HUES6 (cell line): Measurements from ENCODE around the gene GTF3C5.
"Not testable (repeated sequence)": the region's sequence is repeated elsewhere in the genome, so short reads cannot be mapped to it uniquely, and the experiment has no call there.

Experiments used
- H3K27ac ChIP-seq: 2 replicates; pipeline ENCODE4 v1.7.0; 2013; ENCODE audit warnings: low read depth, mild to moderate bottlenecking, low read length, inconsistent platforms
- H3K27me3 ChIP-seq: 2 replicates; pipeline ENCODE4 v1.6.1; 2013; ENCODE audit warnings: low read length; ENCODE audit not compliant: control insufficient read depth, insufficient read depth
- H3K36me3 ChIP-seq: 2 replicates; pipeline ENCODE4 v1.6.1; 2013; ENCODE audit warnings: low read length; ENCODE audit not compliant: control insufficient read depth, insufficient read depth
- H3K4me1 ChIP-seq: 2 replicates; pipeline ENCODE4 v1.6.1; 2013; ENCODE audit warnings: low read length; ENCODE audit not compliant: control insufficient read depth, insufficient read depth
- H3K4me3 ChIP-seq: 2 replicates; pipeline ENCODE4 v1.5.1; 2013; ENCODE audit warnings: low read depth, low read length
- H3K9ac ChIP-seq: one replicate; pipeline ENCODE4 v1.6.1; 2013; ENCODE audit warnings: mild to moderate bottlenecking, low read length
- H3K9me3 ChIP-seq: 2 replicates; pipeline ENCODE4 v1.6.1; 2013; ENCODE audit warnings: low read depth, low read length; ENCODE audit not compliant: control insufficient read depth, insufficient read depth

The GTF3C5 gene

DNA sequence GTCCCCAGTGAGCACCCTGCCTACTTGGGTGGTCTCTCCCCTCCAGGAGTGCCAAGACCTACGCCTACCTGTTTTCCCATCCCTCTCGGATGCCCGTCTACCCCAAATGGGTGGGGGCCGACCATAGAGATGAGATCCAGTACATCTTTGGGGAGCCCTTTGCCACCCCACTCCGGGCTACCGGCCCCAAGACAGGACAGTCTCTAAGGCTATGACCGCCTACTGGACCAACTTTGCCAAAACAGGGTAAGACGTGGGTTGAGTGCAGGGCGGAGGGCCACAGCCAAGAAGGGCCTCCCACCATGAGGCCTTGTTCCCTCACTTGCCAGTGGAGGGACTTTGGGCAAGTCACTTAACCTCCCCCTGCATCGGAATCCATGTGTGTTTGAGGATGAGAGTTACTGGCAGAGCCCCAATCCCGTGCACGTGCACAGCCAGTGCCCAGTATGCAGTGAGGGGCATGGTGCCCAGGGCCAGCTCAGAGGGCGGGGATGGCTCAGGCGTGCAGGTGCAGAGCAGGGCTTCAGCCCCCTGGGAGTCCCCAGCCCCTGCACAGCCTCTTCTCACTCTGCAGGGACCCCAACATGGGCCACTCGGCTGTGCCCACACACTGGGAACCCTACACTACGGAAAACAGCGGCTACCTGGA lies 55.5 kb downstream of the GTF3C5 start:
- not testable (repeated sequence) for H3K9me3 ChIP-seq, H3K4me3 ChIP-seq, H3K27ac ChIP-seq, H3K4me1 ChIP-seq, H3K9ac ChIP-seq, H3K36me3 ChIP-seq, H3K27me3 ChIP-seq

DNA sequence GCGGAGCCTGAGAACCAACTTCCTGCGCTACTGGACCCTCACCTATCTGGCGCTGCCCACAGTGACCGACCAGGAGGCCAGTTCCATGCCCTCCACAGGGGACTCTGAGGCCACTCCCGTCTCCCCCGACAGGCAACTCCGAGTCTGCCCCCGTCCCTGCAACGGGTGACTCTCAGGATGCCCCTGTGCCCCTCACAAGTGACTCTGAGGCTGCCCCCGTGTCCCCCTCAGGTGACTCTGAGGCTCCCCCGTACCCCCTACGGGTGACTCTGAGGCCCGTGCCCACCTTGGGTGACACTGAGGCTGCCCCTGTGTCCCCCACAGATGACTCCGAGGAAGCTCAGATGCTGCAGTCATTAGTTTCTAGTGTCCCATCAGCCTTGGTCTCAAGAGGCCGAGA lies 56.1 kb downstream of the GTF3C5 start:
- Histone ChIP-seq H3K4me3 (no peak overlapping the region), H3K27me3 (no peaks in the 10 kb centered on the region; the same call in 1 of the 2 replicates), H3K36me3 (no peaks in the 10 kb centered on the region), H3K27ac (no peak overlapping the region), H3K9ac (no peak overlapping the region), H3K4me1 (no peaks in the 10 kb centered on the region), H3K9me3 (no peaks in the 10 kb centered on the region)

GRCh38 chr9:133087429-133088145 lies 56.8 kb downstream of the GTF3C5 start:
- Histone ChIP-seq H3K27ac (no peak overlapping the region), H3K4me1 (no peaks in the 10 kb centered on the region), H3K9me3 (no peaks in the 10 kb centered on the region), H3K9ac (no peak overlapping the region), H3K4me3 (no peak overlapping the region), H3K27me3 (no peaks in the 10 kb centered on the region; the same call in 1 of the 2 replicates), H3K36me3 (no peaks in the 10 kb centered on the region)

DNA sequence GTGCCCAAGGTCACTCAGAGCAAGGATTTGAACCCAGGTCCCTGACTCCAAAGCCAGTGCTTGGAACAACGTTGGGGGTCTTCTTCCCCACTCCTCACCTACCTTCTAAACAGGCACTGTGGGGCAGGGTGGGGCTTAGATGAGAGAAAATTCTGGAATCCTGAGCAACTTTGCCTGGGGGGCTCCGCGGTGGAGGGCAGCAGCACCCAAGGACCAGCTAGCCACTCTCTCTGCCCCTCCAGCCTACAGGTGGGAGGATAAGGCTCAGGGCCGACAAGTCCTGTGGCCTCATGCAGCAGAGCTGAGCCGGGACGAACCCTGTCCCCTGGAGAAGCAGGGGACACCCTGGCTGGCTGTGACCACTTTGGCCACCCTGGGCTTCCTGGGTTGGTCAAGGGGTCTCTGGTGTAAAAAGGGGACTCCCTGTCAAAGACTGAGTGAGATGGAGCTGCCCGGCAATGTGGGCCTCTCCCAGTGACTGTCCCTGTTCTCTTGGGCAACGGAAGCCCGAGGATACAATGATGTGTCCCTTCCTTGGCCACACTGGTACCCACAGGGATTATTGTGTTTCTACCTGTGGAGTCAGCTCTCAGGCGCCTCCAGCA lies 57.5 kb downstream of the GTF3C5 start:
- Histone ChIP-seq H3K27me3 (no peaks in the 10 kb centered on the region; the same call in 1 of the 2 replicates), H3K4me1 (no peaks in the 10 kb centered on the region), H3K27ac (no peak overlapping the region), H3K4me3 (no peak overlapping the region), H3K9me3 (no peaks in the 10 kb centered on the region), H3K36me3 (no peaks in the 10 kb centered on the region), H3K9ac (no peak overlapping the region)

GRCh38 chr9:133088756-133089155 lies 58.0 kb downstream of the GTF3C5 start:
- Histone ChIP-seq H3K36me3 (no peaks in the 10 kb centered on the region), H3K27me3 (no peaks in the 10 kb centered on the region; the same call in 1 of the 2 replicates), H3K27ac (no peak overlapping the region), H3K9me3 (no peaks in the 10 kb centered on the region), H3K4me3 (no peak overlapping the region), H3K4me1 (no peaks in the 10 kb centered on the region), H3K9ac (no peak overlapping the region)

DNA sequence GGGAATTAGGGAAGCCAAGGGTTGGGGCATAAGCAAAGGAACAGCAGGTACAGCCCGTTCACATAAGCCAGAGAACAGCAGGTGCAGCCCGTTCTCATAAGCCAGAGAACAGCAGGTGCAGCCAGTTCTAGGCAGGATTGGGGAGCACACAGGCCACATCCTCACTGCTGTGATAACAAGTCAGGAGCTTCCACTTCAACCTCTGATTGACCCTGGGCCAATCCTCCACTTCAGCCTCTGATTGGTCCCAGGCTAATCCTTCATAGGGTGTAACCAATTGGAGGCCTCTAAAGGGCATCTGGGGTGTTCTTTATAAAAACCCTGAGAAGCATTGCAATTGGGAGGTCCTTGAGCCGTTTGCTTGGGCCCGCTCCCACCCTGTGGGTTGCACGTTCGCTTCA lies 58.5 kb downstream of the GTF3C5 start:
- Histone ChIP-seq H3K9ac (no peak overlapping the region), H3K27ac (no peak overlapping the region), H3K27me3 (no peaks in the 10 kb centered on the region; the same call in 1 of the 2 replicates), H3K4me1 (no peaks in the 10 kb centered on the region), H3K4me3 (no peak overlapping the region), H3K9me3 (no peaks in the 10 kb centered on the region), H3K36me3 (no peaks in the 10 kb centered on the region)

GRCh38 chr9:133090187-133090586 lies 59.4 kb downstream of the GTF3C5 start:
- Histone ChIP-seq H3K4me3 (no peak overlapping the region), H3K27me3 (no peaks in the 10 kb centered on the region; the same call in 1 of the 2 replicates), H3K9me3 (peaks cover 1% of the 10 kb centered on the region; the same call in 1 of the 2 replicates), H3K27ac (no peak overlapping the region), H3K4me1 (no peaks in the 10 kb centered on the region), H3K9ac (no peak overlapping the region), H3K36me3 (no peaks in the 10 kb centered on the region)

- Histone ChIP-seq H3K4me1 (no peaks in the 10 kb centered on the region), H3K9ac (no peak overlapping the region), H3K36me3 (no peaks in the 10 kb centered on the region), H3K27me3 (no peaks in the 10 kb centered on the region; the same call in 1 of the 2 replicates), H3K27ac (no peak overlapping the region), H3K9me3 (peaks cover 8% of the 10 kb centered on the region), H3K4me3 (no peak overlapping the region)
Observed at GRCh38 chr9:133090752-133091385, 60.1 kb downstream of the GTF3C5 start.

- not testable (repeated sequence) for H3K27me3 ChIP-seq, H3K4me1 ChIP-seq, H3K27ac ChIP-seq, H3K4me3 ChIP-seq, H3K9ac ChIP-seq
- peaks cover 20% of the 10 kb centered on the region for H3K9me3 ChIP-seq
- H3K36me3 ChIP-seq: peaks cover 26% of the 10 kb centered on the region
Observed at GRCh38 chr9:133094351-133094750, 63.6 kb downstream of the GTF3C5 start.

- no peak overlapping the region for H3K9ac ChIP-seq
- peaks cover 20% of the 10 kb centered on the region for H3K9me3 ChIP-seq
- H3K4me3 ChIP-seq: no peak overlapping the region
- peaks cover 32% of the 10 kb centered on the region for H3K36me3 ChIP-seq
- no peak overlapping the region for H3K27ac ChIP-seq
- no peaks in the 10 kb centered on the region for H3K27me3 ChIP-seq
- no peaks in the 10 kb centered on the region for H3K4me1 ChIP-seq
Observed at GRCh38 chr9:133094842-133095393, 64.1 kb downstream of the GTF3C5 start.
